HG02571 (cell line): ENCODE data around the gene GAK.
"Not testable (repeated sequence)": the region's sequence is repeated elsewhere in the genome, so short reads cannot be mapped to it uniquely, and the experiment has no call there.

Source experiments
- ATAC-seq: cut with Tn5 transposase; IDR thresholded peaks from one replicate; pipeline ENCODE4 v1.9.1; 2021; ENCODE audit warnings: mild to moderate bottlenecking, moderate library complexity; ENCODE audit not compliant: unreplicated experiment

GAK gene

GRCh38 chr4:929096-929765 is 2.9 kb downstream of the GAK start:
- ATAC-seq = no peak

GRCh38 chr4:927566-927965 is 4.5 kb downstream of the GAK start:
- ATAC-seq = not testable (repeated sequence)

GRCh38 chr4:926538-926937 is 5.6 kb downstream of the GAK start:
- ATAC-seq = no peak

GRCh38 chr4:925771-926500 is 6.2 kb downstream of the GAK start:
- no peak for ATAC-seq

- ATAC-seq = no peak
Observed at GRCh38 chr4:925171-925570, 6.9 kb downstream of the GAK start.

- no peak for ATAC-seq
Observed at GRCh38 chr4:924107-925096, 7.7 kb downstream of the GAK start.

GRCh38 chr4:921830-922331 is 10.2 kb downstream of the GAK start:
- ATAC-seq = peak; percentile 46

GRCh38 chr4:919004-919680 is 13.0 kb downstream of the GAK start:
- not testable (repeated sequence) for ATAC-seq

GRCh38 chr4:918591-918990 is 13.5 kb downstream of the GAK start:
- ATAC-seq = not testable (repeated sequence)

- ATAC-seq = no peak
Observed at GRCh38 chr4:917992-918391, 14.1 kb downstream of the GAK start.

- ATAC-seq = no peak
Observed at GRCh38 chr4:917466-917865, 14.7 kb downstream of the GAK start.

GRCh38 chr4:915595-915994 is 16.5 kb downstream of the GAK start:
- no peak for ATAC-seq

GRCh38 chr4:915041-915474 is 17.1 kb downstream of the GAK start:
- ATAC-seq = no peak

- no peak for ATAC-seq
Observed at GRCh38 chr4:914531-914930, 17.6 kb downstream of the GAK start.

- no peak for ATAC-seq
Observed at GRCh38 chr4:913280-913618, 18.9 kb downstream of the GAK start.

- ATAC-seq = no peak
Observed at GRCh38 chr4:912548-913279, 19.4 kb downstream of the GAK start.

GRCh38 chr4:911871-912490 is 20.1 kb downstream of the GAK start:
- no peak for ATAC-seq

GRCh38 chr4:911221-911751 is 20.8 kb downstream of the GAK start:
- ATAC-seq = no peak

GRCh38 chr4:910366-911091 is 21.6 kb downstream of the GAK start:
- no peak for ATAC-seq
